SK-N-SH (cell line): Measurements from ENCODE around the gene SNX1. TPM values are rescaled to one million over a fixed set of nuclear protein-coding genes. Genes with fewer than 3 reads are reported as not detected.

Experiments
- CTCF ChIA-PET: fragments of 300-600, 350-600 bp; formaldehyde crosslinking; extraction: SDS; loops from one replicate; lab custom pipeline; 2021; lab: Yijun Ruan, JAX
- POLR2A ChIA-PET: fragments of 350-600 bp; sonication (Branson Sonifier 250); formaldehyde crosslinking; extraction: SDS; loops from one replicate; lab custom pipeline; 2020; ENCODE audit warnings: antibody characterized with exemption, inconsistent platforms; lab: Yijun Ruan, JAX
- DNase-seq: peaks from one replicate; pipeline ENCODE4 v3.0.0; 2012
- H2AFZ ChIP-seq: fragments of 200-600 bp; sonication (generic); 2 replicates; pipeline ENCODE4 v1.8.1; 2016; ENCODE audit warnings: antibody characterized with exemption, mild to moderate bottlenecking, low read depth
- H3F3A ChIP-seq: fragments of 200-600 bp; sonication (generic); replicated peaks from 2 replicates; pipeline ENCODE3; 2016; ENCODE audit warnings: antibody characterized with exemption, mild to moderate bottlenecking; ENCODE audit not compliant: insufficient read depth
- H3K27ac ChIP-seq, 2 experiments: fragments of 200-500 bp in 1 of 2; fragments of 200-600 bp in 1 of 2; sonication (Bioruptor generic) in 1 of 2; sonication (generic), shearing (Covaris generic) in 1 of 2; 2 replicates each; pipeline versions ENCODE4 v1.5.1 to v1.6.1; 2014 to 2016; ENCODE audit warnings: low read depth in 2 of 2, inconsistent platforms in 1 of 2, low read length in 1 of 2, mild to moderate bottlenecking in 1 of 2, mixed read lengths in 1 of 2
- H3K27me3 ChIP-seq: fragments of 200-600 bp; sonication (generic), shearing (Covaris generic); 2 replicates; pipeline ENCODE4 v1.6.1; 2016; ENCODE audit warnings: mixed run types; ENCODE audit not compliant: insufficient read depth
- H3K36me3 ChIP-seq, 2 experiments: fragments of 200-500 bp in 1 of 2; fragments of 200-600 bp in 1 of 2; sonication (Bioruptor generic) in 1 of 2; sonication (generic) in 1 of 2; replicated peaks in 1 of 2; 2 replicates each; pipeline versions ENCODE3 to v1.5.1; 2014 to 2016; ENCODE audit warnings: low read length in 1 of 2, mild to moderate bottlenecking in 1 of 2; ENCODE audit not compliant: insufficient read depth in 2 of 2, control insufficient read depth in 1 of 2
- H3K4me1 ChIP-seq, 2 experiments: fragments of 200-500 bp in 1 of 2; fragments of 200-600 bp in 1 of 2; sonication (Bioruptor generic) in 1 of 2; sonication (generic), shearing (Covaris generic) in 1 of 2; 2 replicates each; pipeline versions ENCODE4 v1.5.1 to v1.6.1; 2014 to 2016; ENCODE audit warnings: low read depth in 1 of 2, low read length in 1 of 2, mixed run types in 1 of 2; ENCODE audit not compliant: insufficient read depth in 2 of 2, control insufficient read depth in 1 of 2
- H3K4me2 ChIP-seq: fragments of 200-600 bp; sonication (generic), shearing (Covaris generic); 2 replicates; pipeline ENCODE4 v1.6.1; 2017; ENCODE audit warnings: mixed run types
- H3K4me3 ChIP-seq, 2 experiments: fragments of 200-500 bp in 1 of 2; fragments of 200-600 bp in 1 of 2; sonication (Bioruptor generic) in 1 of 2; sonication (generic), shearing (Covaris generic) in 1 of 2; 2 replicates each; pipeline versions ENCODE4 v1.5.1 to v1.8.1; 2014 to 2016; ENCODE audit warnings: low read depth in 2 of 2, inconsistent platforms in 1 of 2, low read length in 1 of 2, mild to moderate bottlenecking in 1 of 2, mixed read lengths in 1 of 2, moderate library complexity in 1 of 2
- H3K79me2 ChIP-seq: fragments of 200-600 bp; sonication (generic); 2 replicates; pipeline ENCODE4 v1.8.1; 2017; ENCODE audit warnings: mild to moderate bottlenecking; ENCODE audit not compliant: insufficient read depth
- H3K9ac ChIP-seq: fragments of 200-600 bp; sonication (generic); 2 replicates; pipeline ENCODE4 v1.6.1; 2017; ENCODE audit warnings: mixed run types
- H3K9me2 ChIP-seq: fragments of 200-600 bp; sonication (generic); 2 replicates; pipeline ENCODE4 v1.6.1; 2017; ENCODE audit warnings: mixed run types
- H3K9me3 ChIP-seq: fragments of 200-600 bp; sonication (generic); 2 replicates; pipeline ENCODE4 v1.6.1; 2017; ENCODE audit warnings: mixed run types, mild to moderate bottlenecking, moderate library complexity
- H4K20me1 ChIP-seq: fragments of 200-600 bp; sonication (generic); 2 replicates; pipeline ENCODE4 v1.6.1; 2017; ENCODE audit warnings: mild to moderate bottlenecking, mixed run types; ENCODE audit not compliant: insufficient read depth
- CHD2 ChIP-seq: fragments of 150-350 bp; IDR thresholded peaks from 2 replicates; pipeline ENCODE4 v1.6.1; 2018; ENCODE audit warnings: low read length; ENCODE audit not compliant: partially characterized antibody
- CTCF ChIP-seq: fragments of 200-600 bp; sonication (generic); IDR thresholded peaks from 2 replicates; pipeline ENCODE4 v1.6.1; 2017; ENCODE audit warnings: antibody characterized with exemption, mild to moderate bottlenecking, moderate library complexity
- EZH2phosphoT487 ChIP-seq: fragments of 200-600 bp; sonication (generic); IDR thresholded peaks from 2 replicates; pipeline ENCODE4 v1.6.1; 2017; ENCODE audit warnings: low read depth, mixed run types, mild to moderate bottlenecking, antibody characterized with exemption, moderate library complexity, borderline replicate concordance
- FOSL2 ChIP-seq: IDR thresholded peaks from 2 replicates; pipeline ENCODE4 v1.4.0; 2012; ENCODE audit warnings: low read depth, mild to moderate bottlenecking, moderate library complexity, borderline replicate concordance
- FOXJ3 ChIP-seq: sonication (generic); formaldehyde crosslinking; IDR thresholded peaks from 2 replicates; pipeline ENCODE4 v1.5.1; 2020; ENCODE audit warnings: mild to moderate bottlenecking, missing genetic modification reagents
- FOXM1 ChIP-seq: IDR thresholded peaks from 2 replicates; pipeline ENCODE4 v1.4.0; 2012; ENCODE audit warnings: low read depth, mild to moderate bottlenecking
- IRF3 ChIP-seq: fragments of 150-350 bp; IDR thresholded peaks from 2 replicates; pipeline ENCODE4 v1.6.1; 2016; ENCODE audit warnings: mild to moderate bottlenecking, low read depth, low read length
- MEF2A ChIP-seq: IDR thresholded peaks from 2 replicates; pipeline ENCODE4 v1.4.0; 2012; ENCODE audit warnings: low read depth, borderline replicate concordance
- MXI1 ChIP-seq: IDR thresholded peaks from 2 replicates; pipeline ENCODE4 v1.6.1; 2012; ENCODE audit warnings: mild to moderate bottlenecking, low read depth, low read length, improper control_type of control experiment
- NFIC ChIP-seq: IDR thresholded peaks from 2 replicates; pipeline ENCODE4 v1.4.0; 2012; ENCODE audit warnings: borderline replicate concordance
- NRF1 ChIP-seq: IDR thresholded peaks from 2 replicates; pipeline ENCODE4 v1.6.1; 2012; ENCODE audit warnings: low read depth, mild to moderate bottlenecking, low read length
- RAD21 ChIP-seq: IDR thresholded peaks from 2 replicates; pipeline ENCODE4 v1.6.1; 2012; ENCODE audit warnings: mild to moderate bottlenecking, low read length
- SMC3 ChIP-seq: IDR thresholded peaks from 2 replicates; pipeline ENCODE4 v1.6.1; 2012; ENCODE audit warnings: low read depth, low read length, improper control_type of control experiment
- TAF1 ChIP-seq: IDR thresholded peaks from 2 replicates; pipeline ENCODE4 v1.6.1; 2012; ENCODE audit warnings: low read depth, mild to moderate bottlenecking, low read length, moderate library complexity, borderline replicate concordance
- ZBTB33 ChIP-seq: IDR thresholded peaks from 2 replicates; pipeline ENCODE4 v1.4.0; 2012; ENCODE audit warnings: low read depth, borderline replicate concordance
- WGBS: methylation state at CpG from one replicate; pipeline ENCODE4 v1.1.6; 2017; ENCODE audit warnings: low lambda C conversion rate; 5-methylcytosine and 5-hydroxymethylcytosine counted together
- polyA plus RNA-seq, 3 experiments: library from polyadenylated mRNA; depleted of rRNA; stranded (reverse); fragments of >200 nt; gene quantifications; 2 replicates each; pipeline ENCODE4 v1.2.3, GENCODE V29; 2012
- TF ChIP-seq, protein P1 (sequence below): IDR thresholded peaks from 2 replicates; pipeline ENCODE4 v1.4.0; 2012; ENCODE audit warnings: low read depth, borderline replicate concordance

SNX1 gene
- polyA plus RNA-seq, 1 of the 3 experiments (the other 2 are of a cell fraction), result 80.7 TPM

- TF ChIP-seq NFIC (no peak), FOXJ3 (CRISPR knock-in tag) (no peak), IRF3 (peak; percentile 38; the same call in 1 of the 2 replicates), MXI1 (peak; percentile 86), CHD2 (peak; percentile 82)
Observed at GRCh38 chr15:64162869-64163658, 67.3 kb downstream of the SNX1 start, which contains the start of gene PPIB (continued).

DNA sequence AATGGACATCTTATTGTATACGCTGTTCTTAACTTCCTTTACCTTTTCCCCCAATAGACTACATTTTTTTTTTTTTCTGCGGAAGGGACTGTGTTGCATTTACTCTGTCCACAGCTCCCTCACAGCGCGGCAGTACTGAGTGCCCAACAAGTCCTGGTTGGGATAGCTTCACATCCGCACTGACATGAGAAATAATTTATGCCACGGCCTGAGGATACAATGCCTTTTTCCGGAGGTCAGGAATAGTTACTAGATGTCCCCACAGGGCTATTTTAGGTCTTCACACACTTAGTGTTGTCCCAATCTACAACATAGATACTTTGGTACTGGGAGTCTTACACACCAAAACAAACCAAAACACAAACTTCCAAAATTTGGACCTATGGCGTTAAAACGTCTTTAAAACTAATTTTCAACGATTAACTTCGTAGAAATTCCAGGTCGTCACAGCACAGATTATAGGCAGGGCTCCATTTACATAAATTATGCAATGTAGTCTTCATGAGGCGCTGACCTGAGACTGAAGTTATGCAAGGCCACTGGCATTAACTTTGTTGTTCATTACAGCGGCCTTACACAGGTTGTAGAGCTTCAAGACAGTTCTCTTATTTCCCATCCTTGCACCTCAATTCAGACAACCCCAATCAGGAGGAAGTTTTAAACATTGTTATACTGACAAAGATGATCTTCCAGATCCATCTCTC, 68.0 kb downstream of the SNX1 start:
- WGBS, result 73% methylated on average over 14 of the region's 14 CpGs
- no peak for TF ChIP-seq ZBTB33
- no peak for TF ChIP-seq FOXM1
- no peak for TF ChIP-seq MEF2A
- no peak for TF ChIP-seq EZH2phosphoT487
- TF ChIP-seq RAD21, result no peak
- no peak for TF ChIP-seq CTCF
- TF ChIP-seq, protein P1, sequence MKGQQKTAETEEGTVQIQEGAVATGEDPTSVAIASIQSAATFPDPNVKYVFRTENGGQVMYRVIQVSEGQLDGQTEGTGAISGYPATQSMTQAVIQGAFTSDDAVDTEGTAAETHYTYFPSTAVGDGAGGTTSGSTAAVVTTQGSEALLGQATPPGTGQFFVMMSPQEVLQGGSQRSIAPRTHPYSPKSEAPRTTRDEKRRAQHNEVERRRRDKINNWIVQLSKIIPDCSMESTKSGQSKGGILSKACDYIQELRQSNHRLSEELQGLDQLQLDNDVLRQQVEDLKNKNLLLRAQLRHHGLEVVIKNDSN, result no peak
- no peak for TF ChIP-seq TAF1
- no peak for TF ChIP-seq FOSL2
- TF ChIP-seq SMC3, result no peak
- TF ChIP-seq CHD2, result no peak
- no peak for TF ChIP-seq NRF1
- CTCF ChIA-PET, result interaction anchor here (0.6 to 4.1 kb wide), 19 partner anchors 11 to 518 kb away, joined by 3 to 42 read pairs (median 4); partner anchors contain the start of genes CSNK1G1, SNX22 and TRIP4

More for the DNA sequence above, 68.0 kb downstream of the SNX1 start:
- peaks cover 15 to 30% of the 10 kb centered on the region in 2 experiments for H3K36me3 ChIP-seq
- no peaks in the 10 kb centered on the region for H3K27me3 ChIP-seq
- peak overlapping the region; percentile 44; the same call in 1 of the 2 replicates for H3K9ac ChIP-seq
- H3K4me3 ChIP-seq, result peak overlapping the region; percentile 71 to 85
- H2AFZ ChIP-seq, result peak overlapping the region; percentile 84
- H3F3A ChIP-seq, result peaks cover 27% of the 10 kb centered on the region
- DNase-seq, result no peak
- no peaks in the 10 kb centered on the region for H3K9me2 ChIP-seq
- POLR2A ChIA-PET, result interaction anchor here (1.1 to 2.6 kb wide), 4 partner anchors 11 to 224 kb away, joined by 4 to 24 read pairs (median 14); partner anchors contain the start of genes CIAO2A, SNX22 and TRIP4
- H4K20me1 ChIP-seq, result peaks cover 23% of the 10 kb centered on the region
- peaks cover 22 to 23% of the 10 kb centered on the region in 2 experiments; a peak in 3 of 4 replicates for H3K4me1 ChIP-seq
- peaks cover 34% of the 10 kb centered on the region for H3K79me2 ChIP-seq
- no peaks in the 10 kb centered on the region for H3K9me3 ChIP-seq
- peak overlapping the region; percentile 70 to 81; a peak in 3 of 4 replicates for H3K27ac ChIP-seq
- peak overlapping the region; percentile 67 for H3K4me2 ChIP-seq
